ENCODE data around the gene PRPF40A.

Gene PRPF40A

DNA sequence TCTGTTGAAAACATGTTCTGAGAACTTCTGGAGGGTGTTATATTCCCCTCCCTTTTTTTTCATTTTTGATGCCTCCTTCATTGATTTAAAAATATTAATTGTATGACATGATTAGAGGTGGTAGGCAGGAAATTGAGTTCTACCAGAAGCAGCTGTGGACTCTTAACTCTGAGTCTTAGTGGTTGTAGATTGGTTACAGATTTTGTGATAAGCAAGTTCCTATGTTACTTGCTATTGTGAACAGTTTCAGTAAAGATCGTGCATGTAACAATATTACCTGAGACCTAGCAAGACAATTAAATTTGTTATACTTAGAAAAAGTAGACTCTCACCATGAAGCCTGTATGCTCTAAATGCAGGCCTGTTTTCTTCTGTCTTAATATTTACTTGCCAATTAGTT lies 88.1 kb downstream of the PRPF40A start:
- Histone ChIP-seq H3K27ac (ENCODE audit: low read length) (no peak overlapping the region), H3K9me2 (replicated peaks; ENCODE audit: insufficient read depth, low read length) (no peaks in the 10 kb centered on the region), H3K4me2 (ENCODE audit: low read depth, low read length) (0 out of 2 replicates have a peak overlapping the region, but pooled peaks have one; percentile 6), H3K9ac (ENCODE audit: low read length) (no peak overlapping the region), H3F3A (ENCODE audit: insufficient read depth, low read length) (0 out of 2 replicates have a peak, but pooled peaks cover 7% of the 10 kb centered on the region), H3K27me3 (replicated peaks; ENCODE audit: insufficient read depth, low read length) (no peaks in the 10 kb centered on the region), H3K79me2 (ENCODE audit: low read length) (no peaks in the 10 kb centered on the region), H4K20me1 (ENCODE audit: insufficient read depth, low read length) (no peaks in the 10 kb centered on the region), H3K36me3 (replicated peaks; ENCODE audit: insufficient read depth, low read length) (no peaks in the 10 kb centered on the region), H3K9me3 (replicated peaks; ENCODE audit: insufficient read depth, low read length) (no peaks in the 10 kb centered on the region), H3K4me3 (ENCODE audit: low read length) (no peak overlapping the region), H3K4me1 (ENCODE audit: low read length) (0 out of 2 replicates have a peak, but pooled peaks cover 7% of the 10 kb centered on the region), H2AFZ (ENCODE audit: low read length) (no peak overlapping the region)
- TF ChIP-seq, protein P1, sequence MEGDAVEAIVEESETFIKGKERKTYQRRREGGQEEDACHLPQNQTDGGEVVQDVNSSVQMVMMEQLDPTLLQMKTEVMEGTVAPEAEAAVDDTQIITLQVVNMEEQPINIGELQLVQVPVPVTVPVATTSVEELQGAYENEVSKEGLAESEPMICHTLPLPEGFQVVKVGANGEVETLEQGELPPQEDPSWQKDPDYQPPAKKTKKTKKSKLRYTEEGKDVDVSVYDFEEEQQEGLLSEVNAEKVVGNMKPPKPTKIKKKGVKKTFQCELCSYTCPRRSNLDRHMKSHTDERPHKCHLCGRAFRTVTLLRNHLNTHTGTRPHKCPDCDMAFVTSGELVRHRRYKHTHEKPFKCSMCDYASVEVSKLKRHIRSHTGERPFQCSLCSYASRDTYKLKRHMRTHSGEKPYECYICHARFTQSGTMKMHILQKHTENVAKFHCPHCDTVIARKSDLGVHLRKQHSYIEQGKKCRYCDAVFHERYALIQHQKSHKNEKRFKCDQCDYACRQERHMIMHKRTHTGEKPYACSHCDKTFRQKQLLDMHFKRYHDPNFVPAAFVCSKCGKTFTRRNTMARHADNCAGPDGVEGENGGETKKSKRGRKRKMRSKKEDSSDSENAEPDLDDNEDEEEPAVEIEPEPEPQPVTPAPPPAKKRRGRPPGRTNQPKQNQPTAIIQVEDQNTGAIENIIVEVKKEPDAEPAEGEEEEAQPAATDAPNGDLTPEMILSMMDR (IDR thresholded peaks at IDR 0.05; ENCODE audit: low read length) = no peak
- TF ChIP-seq EZH2phosphoT487 (IDR thresholded peaks at IDR 0.05; ENCODE audit: low read length) (no peak), EZH2 (optimal IDR thresholded peaks at IDR 0.05; ENCODE audit: low read depth, low read length) (no peak)
- DNase-seq = no peak

DNA sequence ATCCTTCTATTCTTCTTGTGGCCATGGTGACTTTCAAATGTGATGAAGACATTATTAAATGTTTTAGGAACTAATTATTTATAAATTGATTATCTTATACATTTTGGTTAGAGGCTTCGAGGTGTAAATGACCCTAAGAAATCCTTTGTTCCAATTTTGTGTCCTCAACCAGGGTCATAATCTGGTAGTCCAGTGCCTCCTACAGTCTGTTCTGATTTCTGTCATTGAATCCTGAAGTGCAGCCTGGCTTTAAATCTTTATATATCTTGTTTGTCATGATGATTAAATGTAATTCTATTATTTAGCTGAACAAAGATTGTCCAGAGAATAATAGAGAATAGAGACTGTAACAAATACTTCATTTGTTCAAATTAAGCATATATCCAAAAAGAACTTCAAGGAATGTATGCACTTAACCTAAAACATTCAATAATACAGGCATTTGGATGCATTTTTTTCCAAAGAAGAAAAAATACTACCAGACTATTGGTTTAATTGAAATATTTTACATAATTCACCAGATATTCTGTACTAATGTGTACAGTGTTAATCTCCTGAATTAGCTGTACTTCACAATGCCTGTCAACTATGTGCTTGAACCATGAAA lies 89.8 kb downstream of the PRPF40A start:
- Histone ChIP-seq H3K36me3 (replicated peaks; ENCODE audit: insufficient read depth, low read length) (no peaks in the 10 kb centered on the region), H3K79me2 (ENCODE audit: low read length) (no peaks in the 10 kb centered on the region)
- TF ChIP-seq EZH2 (optimal IDR thresholded peaks at IDR 0.05; ENCODE audit: low read depth, low read length) = no peak
- TF ChIP-seq, protein P1 (IDR thresholded peaks at IDR 0.05; ENCODE audit: low read length) = peak; percentile 68
- no peak for TF ChIP-seq EZH2phosphoT487 (IDR thresholded peaks at IDR 0.05; ENCODE audit: low read length)

DNA sequence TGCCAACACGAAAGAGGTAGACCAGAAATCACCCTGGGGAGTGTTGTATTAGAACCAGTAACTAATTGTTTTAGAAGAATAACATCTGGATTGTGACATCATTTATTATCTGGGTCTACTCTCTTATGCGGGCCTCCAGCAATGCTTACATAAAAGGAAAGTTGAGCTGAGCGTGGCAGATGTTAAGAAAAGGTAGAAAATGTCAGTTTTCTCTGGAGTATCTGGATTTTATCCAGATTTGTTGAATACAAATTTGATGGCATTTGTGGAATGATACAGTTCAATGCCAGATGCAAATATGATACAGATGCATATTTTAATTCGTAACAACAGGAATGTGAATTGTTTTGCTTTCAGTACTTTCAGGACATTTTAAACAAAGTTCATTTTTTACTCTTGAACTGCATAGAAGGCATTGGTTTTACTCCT lies 90.3 kb downstream of the PRPF40A start:
- Histone ChIP-seq H3K4me1 (ENCODE audit: low read length) (0 out of 2 replicates have a peak, but pooled peaks cover 7% of the 10 kb centered on the region), H2AFZ (ENCODE audit: low read length) (no peak overlapping the region), H3K9me2 (replicated peaks; ENCODE audit: insufficient read depth, low read length) (no peaks in the 10 kb centered on the region), H3K4me2 (ENCODE audit: low read depth, low read length) (no peak overlapping the region), H3K36me3 (replicated peaks; ENCODE audit: insufficient read depth, low read length) (no peaks in the 10 kb centered on the region), H3K9me3 (replicated peaks; ENCODE audit: insufficient read depth, low read length) (no peaks in the 10 kb centered on the region), H3K79me2 (ENCODE audit: low read length) (no peaks in the 10 kb centered on the region), H3F3A (ENCODE audit: insufficient read depth, low read length) (0 out of 2 replicates have a peak, but pooled peaks cover 7% of the 10 kb centered on the region), H3K27me3 (replicated peaks; ENCODE audit: insufficient read depth, low read length) (no peaks in the 10 kb centered on the region), H4K20me1 (ENCODE audit: insufficient read depth, low read length) (no peaks in the 10 kb centered on the region), H3K27ac (ENCODE audit: low read length) (no peak overlapping the region), H3K9ac (ENCODE audit: low read length) (no peak overlapping the region), H3K4me3 (ENCODE audit: low read length) (no peak overlapping the region)
- no peak for DNase-seq
- TF ChIP-seq, protein P1 (IDR thresholded peaks at IDR 0.05; ENCODE audit: low read length) = no peak
- TF ChIP-seq EZH2phosphoT487 (IDR thresholded peaks at IDR 0.05; ENCODE audit: low read length) = no peak
- no peak for TF ChIP-seq EZH2 (optimal IDR thresholded peaks at IDR 0.05; ENCODE audit: low read depth, low read length)

More for the DNA sequence above, 89.8 kb downstream of the PRPF40A start:
- Histone ChIP-seq H3K27me3 (replicated peaks; ENCODE audit: insufficient read depth, low read length) (no peaks in the 10 kb centered on the region), H3K4me1 (ENCODE audit: low read length) (0 out of 2 replicates have a peak, but pooled peaks cover 7% of the 10 kb centered on the region), H3K9me2 (replicated peaks; ENCODE audit: insufficient read depth, low read length) (no peaks in the 10 kb centered on the region), H3K27ac (ENCODE audit: low read length) (no peak overlapping the region), H2AFZ (ENCODE audit: low read length) (no peak overlapping the region), H3K4me3 (ENCODE audit: low read length) (no peak overlapping the region), H3K9ac (ENCODE audit: low read length) (no peak overlapping the region), H3K4me2 (ENCODE audit: low read depth, low read length) (no peak overlapping the region), H3F3A (ENCODE audit: insufficient read depth, low read length) (0 out of 2 replicates have a peak, but pooled peaks cover 7% of the 10 kb centered on the region), H4K20me1 (ENCODE audit: insufficient read depth, low read length) (no peaks in the 10 kb centered on the region), H3K9me3 (replicated peaks; ENCODE audit: insufficient read depth, low read length) (no peaks in the 10 kb centered on the region)
- DNase-seq = peak; percentile 49

Data from MM.1S (cell line).